ENCODE results near the gene CD96. TPM values are rescaled to one million over a fixed set of nuclear protein-coding genes. Genes with fewer than 3 reads are reported as not detected.

CD96 gene
- total RNA-seq, 1 experiment from 2014 or later = not detected

Other genes with a start within 250 kb of the CD96 start
- gene ZBED2, start 53.1 kb downstream of the CD96 start, total RNA-seq (2014; rRNA removed; shearing (Covaris generic); ENCODE audit: low replicate concordance) = not detected in 2 replicates
- gene PLCXD2, start 132.5 kb downstream of the CD96 start, total RNA-seq (2014; rRNA removed; shearing (Covaris generic); ENCODE audit: low replicate concordance) = 1.5 and 2.5 TPM in 2 replicates

Measured in MG63 (cell line).